ENCODE results near the gene PXMP2. TPM values are rescaled to one million over a fixed set of nuclear protein-coding genes. Genes with fewer than 3 reads are reported as not detected.

PXMP2 gene
- total RNA-seq, 6 donors from 2014 or later: 16.8 to 41.7 (median 20.9) TPM

GRCh38 chr12:132719954-132720324 lies 32.6 kb downstream of the PXMP2 start:
- DNase-seq: no peak
- no peak overlapping the region for H3K27ac ChIP-seq
- 92 to 96% methylated on average over 12 of the region's 12 CpGs for WGBS, 2 donors
- no peaks in the 10 kb centered on the region for H3K4me1 ChIP-seq
- H3K27me3 ChIP-seq: no peaks in the 10 kb centered on the region
- H3K9me3 ChIP-seq: no peaks in the 10 kb centered on the region
- no peak for ATAC-seq (ENCODE audit: low FRiP score in 2 of 2)
- H3K4me3 ChIP-seq: no peak overlapping the region
- H3K36me3 ChIP-seq: peaks cover 16 to 95% (median 66%) of the 10 kb centered on the region in 4 donors
- TF ChIP-seq EP300 (IDR thresholded peaks at IDR 0.05) (no peak), POLR2A (IDR thresholded peaks at IDR 0.05) (no peak), CTCF (IDR thresholded peaks at IDR 0.05) (no peak), POLR2AphosphoS5 (IDR thresholded peaks at IDR 0.05) (no peak)

- no peak for ATAC-seq (ENCODE audit: low FRiP score in 2 of 2)
- peaks cover 18 to 95% (median 68%) of the 10 kb centered on the region in 4 donors for H3K36me3 ChIP-seq
- WGBS, 2 donors: 94 to 95% methylated on average over 22 to 25 of the region's 25 CpGs
Observed at GRCh38 chr12:132720606-132721345, 33.4 kb downstream of the PXMP2 start.

GRCh38 chr12:132723015-132723763 lies 35.8 kb downstream of the PXMP2 start:
- TF ChIP-seq EP300 (IDR thresholded peaks at IDR 0.05) (no peak), POLR2A (IDR thresholded peaks at IDR 0.05) (no peak), POLR2AphosphoS5 (IDR thresholded peaks at IDR 0.05) (no peak), CTCF (IDR thresholded peaks at IDR 0.05) (no peak)
- Histone ChIP-seq H3K4me3 (no peak overlapping the region), H3K36me3 (peaks cover 34 to 95% (median 75%) of the 10 kb centered on the region in 4 donors), H3K27me3 (no peaks in the 10 kb centered on the region), H3K27ac (no peak overlapping the region), H3K9me3 (no peaks in the 10 kb centered on the region), H3K4me1 (no peaks in the 10 kb centered on the region)
- no peak for ATAC-seq (ENCODE audit: low FRiP score in 2 of 2)
- no peak for DNase-seq
- 92% methylated on average over 27 to 30 of the region's 30 CpGs for WGBS, 2 donors

More at GRCh38 chr12:132720606-132721345, 33.4 kb downstream of the PXMP2 start:
- DNase-seq: no peak
- H3K9me3 ChIP-seq: no peaks in the 10 kb centered on the region
- no peak for TF ChIP-seq POLR2AphosphoS5 (IDR thresholded peaks at IDR 0.05)
- TF ChIP-seq POLR2A (IDR thresholded peaks at IDR 0.05): no peak
- TF ChIP-seq CTCF (IDR thresholded peaks at IDR 0.05): no peak
- TF ChIP-seq EP300 (IDR thresholded peaks at IDR 0.05): no peak
- H3K4me3 ChIP-seq: no peak overlapping the region
- H3K4me1 ChIP-seq: no peaks in the 10 kb centered on the region
- H3K27ac ChIP-seq: no peak overlapping the region
- no peaks in the 10 kb centered on the region for H3K27me3 ChIP-seq

GRCh38 chr12:132723764-132724140 lies 36.4 kb downstream of the PXMP2 start:
- Histone ChIP-seq H3K4me1 (no peaks in the 10 kb centered on the region), H3K9me3 (no peaks in the 10 kb centered on the region), H3K4me3 (no peak overlapping the region), H3K27me3 (no peaks in the 10 kb centered on the region), H3K36me3 (peaks cover 40 to 97% (median 78%) of the 10 kb centered on the region in 4 donors), H3K27ac (no peak overlapping the region)
- DNase-seq: no peak
- no peak for ATAC-seq (ENCODE audit: low FRiP score in 2 of 2)
- WGBS, 2 donors: 95 to 96% methylated on average over 2 of the region's 2 CpGs
- TF ChIP-seq POLR2A (IDR thresholded peaks at IDR 0.05) (no peak), EP300 (IDR thresholded peaks at IDR 0.05) (no peak), CTCF (IDR thresholded peaks at IDR 0.05) (no peak), POLR2AphosphoS5 (IDR thresholded peaks at IDR 0.05) (no peak)

All from upper lobe of left lung (tissue), 6 donors.